OCI-LY3 (cell line): ENCODE results near the gene PDLIM4.

Experiments used
- H2AFZ ChIP-seq: fragments of 200-600, 300-600 bp; shearing (Covaris generic); 2 replicates; pipeline ENCODE4 v1.6.0; 2014; ENCODE audit warnings: antibody characterized with exemption, low read depth, low read length
- H3K27ac ChIP-seq: fragments of 200-600, 300-600 bp; sonication (generic); 2 replicates; pipeline ENCODE4 v1.5.1; 2014; ENCODE audit warnings: mild to moderate bottlenecking, low read length, moderate library complexity, mixed read lengths
- H3K27me3 ChIP-seq: fragments of 200-600, 300-600 bp; sonication (generic); 2 replicates; pipeline ENCODE4 v1.6.1; 2014; ENCODE audit warnings: low read depth, low read length, mixed read lengths
- H3K36me3 ChIP-seq: fragments of 200-600, 300-600 bp; sonication (generic); replicated peaks from 2 replicates; pipeline ENCODE3; 2014; ENCODE audit warnings: low read depth, low read length, mixed read lengths
- H3K4me1 ChIP-seq: fragments of 300-600, 200-600 bp; sonication (generic); 2 replicates; pipeline ENCODE4 v1.6.1; 2014; ENCODE audit warnings: low read length, mixed read lengths
- H3K4me2 ChIP-seq: fragments of 200-600, 300-600 bp; sonication (generic); 2 replicates; pipeline ENCODE4 v1.6.1; 2014; ENCODE audit warnings: low read length, mixed read lengths
- H3K4me3 ChIP-seq: fragments of 300-600, 200-600 bp; sonication (generic); 2 replicates; pipeline ENCODE4 v1.5.1; 2014; ENCODE audit warnings: antibody characterized with exemption, mild to moderate bottlenecking, low read length, moderate library complexity
- H3K79me2 ChIP-seq: fragments of 300-600, 200-600 bp; shearing (Covaris generic); 2 replicates; pipeline ENCODE4 v1.6.1; 2014; ENCODE audit warnings: mild to moderate bottlenecking, low read length, mixed read lengths
- H3K9ac ChIP-seq: fragments of 300-600, 200-600 bp; shearing (Covaris generic); 2 replicates; pipeline ENCODE4 v1.6.0; 2014; ENCODE audit warnings: mild to moderate bottlenecking, low read length, moderate library complexity
- H3K9me3 ChIP-seq: fragments of 200-600, 300-600 bp; shearing (Covaris generic); 2 replicates; pipeline ENCODE4 v1.6.1; 2014; ENCODE audit warnings: low read length, mixed read lengths; ENCODE audit not compliant: insufficient read depth
- H4K20me1 ChIP-seq: fragments of 200-600, 300-600 bp; sonication (generic); 2 replicates; pipeline ENCODE4 v1.6.1; 2016; ENCODE audit warnings: low read length, mixed read lengths; ENCODE audit not compliant: insufficient read depth
- CTCF ChIP-seq: fragments of 200-600, 300-600 bp; sonication (generic); IDR thresholded peaks from 2 replicates; pipeline ENCODE4 v1.5.1; 2014; ENCODE audit warnings: antibody characterized with exemption, low read length, low read depth
- EZH2phosphoT487 ChIP-seq: fragments of 200-600 bp; shearing (Covaris generic); IDR thresholded peaks from 2 replicates; pipeline ENCODE4 v1.6.1; 2018; ENCODE audit warnings: antibody characterized with exemption, mixed run types, low read depth

PDLIM4 gene

GRCh38 chr5:132224716-132225115 is 32.8 kb upstream of the PDLIM4 start:
- no peak overlapping the region for H3K27ac ChIP-seq
- no peak overlapping the region for H3K9ac ChIP-seq
- H3K4me2 ChIP-seq = no peak overlapping the region
- peaks cover 42% of the 10 kb centered on the region for H3K27me3 ChIP-seq
- H3K4me3 ChIP-seq = no peak overlapping the region
- no peaks in the 10 kb centered on the region for H3K79me2 ChIP-seq
- H3K9me3 ChIP-seq = no peaks in the 10 kb centered on the region
- no peak overlapping the region for H2AFZ ChIP-seq
- H3K4me1 ChIP-seq = peaks cover 16% of the 10 kb centered on the region
- no peaks in the 10 kb centered on the region for H3K36me3 ChIP-seq
- H4K20me1 ChIP-seq = peaks cover 6% of the 10 kb centered on the region; the same call in 1 of the 2 replicates
- TF ChIP-seq EZH2phosphoT487 (no peak), CTCF (no peak)

GRCh38 chr5:132225165-132226032 is 32.1 kb upstream of the PDLIM4 start:
- Histone ChIP-seq H3K4me1 (peaks cover 16% of the 10 kb centered on the region), H3K9me3 (no peaks in the 10 kb centered on the region), H3K4me3 (no peak overlapping the region), H3K9ac (no peak overlapping the region), H3K27ac (no peak overlapping the region), H3K36me3 (no peaks in the 10 kb centered on the region), H3K27me3 (peaks cover 35% of the 10 kb centered on the region), H2AFZ (no peak overlapping the region), H4K20me1 (peaks cover 6% of the 10 kb centered on the region; the same call in 1 of the 2 replicates), H3K79me2 (no peaks in the 10 kb centered on the region), H3K4me2 (no peak overlapping the region)
- TF ChIP-seq CTCF (no peak), EZH2phosphoT487 (no peak)

GRCh38 chr5:132226516-132227234 is 30.8 kb upstream of the PDLIM4 start:
- H3K27me3 ChIP-seq = peaks cover 28% of the 10 kb centered on the region
- H3K4me3 ChIP-seq = no peak overlapping the region
- H3K79me2 ChIP-seq = no peaks in the 10 kb centered on the region
- no peak overlapping the region for H2AFZ ChIP-seq
- no peak overlapping the region for H3K27ac ChIP-seq
- H3K4me2 ChIP-seq = no peak overlapping the region
- no peaks in the 10 kb centered on the region for H3K36me3 ChIP-seq
- peaks cover 6% of the 10 kb centered on the region; the same call in 1 of the 2 replicates for H4K20me1 ChIP-seq
- TF ChIP-seq EZH2phosphoT487 = no peak
- TF ChIP-seq CTCF = no peak
- H3K4me1 ChIP-seq = peaks cover 16% of the 10 kb centered on the region
- no peak overlapping the region for H3K9ac ChIP-seq
- H3K9me3 ChIP-seq = no peaks in the 10 kb centered on the region

GRCh38 chr5:132227235-132227484 is 30.3 kb upstream of the PDLIM4 start:
- Histone ChIP-seq H3K79me2 (no peaks in the 10 kb centered on the region), H3K4me3 (no peak overlapping the region), H3K27ac (no peak overlapping the region), H3K9me3 (no peaks in the 10 kb centered on the region), H3K4me2 (no peak overlapping the region), H3K27me3 (peaks cover 24% of the 10 kb centered on the region), H4K20me1 (peaks cover 6% of the 10 kb centered on the region; the same call in 1 of the 2 replicates), H2AFZ (no peak overlapping the region), H3K36me3 (no peaks in the 10 kb centered on the region), H3K4me1 (peaks cover 11% of the 10 kb centered on the region), H3K9ac (no peak overlapping the region)
- TF ChIP-seq CTCF = no peak
- TF ChIP-seq EZH2phosphoT487 = no peak
